ENCODE measurements around the gene SHROOM3.

SHROOM3 gene

DNA sequence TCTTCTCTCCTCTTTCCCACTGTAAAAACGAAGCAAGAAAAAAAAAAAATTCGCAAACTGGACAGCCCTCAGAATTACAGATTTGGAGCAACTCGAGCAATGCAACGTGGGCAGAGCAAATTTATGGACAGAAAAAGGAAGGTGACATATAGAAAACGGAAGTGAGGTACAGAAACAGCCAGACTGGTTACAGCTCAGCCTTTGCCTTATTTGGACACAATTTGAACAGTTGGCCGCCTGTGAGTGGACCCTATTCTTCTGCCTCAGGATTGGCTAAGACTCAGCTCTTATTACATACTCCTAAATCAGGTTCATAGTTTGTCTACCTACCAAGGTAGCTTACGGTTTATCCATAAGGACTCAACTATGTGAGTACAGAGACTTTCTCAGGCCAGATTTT is 364.1 kb downstream of the SHROOM3 start:
- H3K4me2 ChIP-seq (ENCODE audit: low read depth, low read length, poor library complexity, severe bottlenecking): no peak overlapping the region
- H3K36me3 ChIP-seq (ENCODE audit: low read length): no peaks in the 10 kb centered on the region
- H3K9ac ChIP-seq (ENCODE audit: low read length): no peak overlapping the region
- no peaks in the 10 kb centered on the region for H3K27me3 ChIP-seq (ENCODE audit: low read length)
- no peak overlapping the region for H3K27ac ChIP-seq (ENCODE audit: low read depth, low read length)
- H3K9me3 ChIP-seq (ENCODE audit: insufficient read depth, low read length): no peaks in the 10 kb centered on the region
- H3K4me3 ChIP-seq (ENCODE audit: insufficient read depth, low read length, poor library complexity, severe bottlenecking): no peak overlapping the region
- TF ChIP-seq EZH2phosphoT487 (conservative IDR thresholded peaks at IDR 0.05; ENCODE audit: low read length): no peak
- no peaks in the 10 kb centered on the region for H3K79me2 ChIP-seq (ENCODE audit: insufficient read depth, low read length)
- H4K20me1 ChIP-seq (ENCODE audit: low read depth, low read length): no peaks in the 10 kb centered on the region
- no peaks in the 10 kb centered on the region for H3K9me2 ChIP-seq (replicated peaks; ENCODE audit: insufficient read depth, low read length)
- H3F3A ChIP-seq (ENCODE audit: insufficient read depth): no peaks in the 10 kb centered on the region
- no peak overlapping the region for H2AFZ ChIP-seq (ENCODE audit: low read depth, low read length, severe bottlenecking)

- no peak overlapping the region for H3K4me2 ChIP-seq (ENCODE audit: low read depth, low read length, poor library complexity, severe bottlenecking)
- H3K9ac ChIP-seq (ENCODE audit: low read length): no peak overlapping the region
- H4K20me1 ChIP-seq (ENCODE audit: low read depth, low read length): no peaks in the 10 kb centered on the region
- H3K9me2 ChIP-seq (replicated peaks; ENCODE audit: insufficient read depth, low read length): no peaks in the 10 kb centered on the region
- H3F3A ChIP-seq (ENCODE audit: insufficient read depth): no peaks in the 10 kb centered on the region
- no peaks in the 10 kb centered on the region for H3K79me2 ChIP-seq (ENCODE audit: insufficient read depth, low read length)
- no peak overlapping the region for H3K4me3 ChIP-seq (ENCODE audit: insufficient read depth, low read length, poor library complexity, severe bottlenecking)
- no peaks in the 10 kb centered on the region for H3K9me3 ChIP-seq (ENCODE audit: insufficient read depth, low read length)
- H3K27ac ChIP-seq (ENCODE audit: low read depth, low read length): no peak overlapping the region
- no peaks in the 10 kb centered on the region for H3K27me3 ChIP-seq (ENCODE audit: low read length)
- H3K36me3 ChIP-seq (ENCODE audit: low read length): no peaks in the 10 kb centered on the region
- no peak overlapping the region for H2AFZ ChIP-seq (ENCODE audit: low read depth, low read length, severe bottlenecking)
- TF ChIP-seq, protein P1, sequence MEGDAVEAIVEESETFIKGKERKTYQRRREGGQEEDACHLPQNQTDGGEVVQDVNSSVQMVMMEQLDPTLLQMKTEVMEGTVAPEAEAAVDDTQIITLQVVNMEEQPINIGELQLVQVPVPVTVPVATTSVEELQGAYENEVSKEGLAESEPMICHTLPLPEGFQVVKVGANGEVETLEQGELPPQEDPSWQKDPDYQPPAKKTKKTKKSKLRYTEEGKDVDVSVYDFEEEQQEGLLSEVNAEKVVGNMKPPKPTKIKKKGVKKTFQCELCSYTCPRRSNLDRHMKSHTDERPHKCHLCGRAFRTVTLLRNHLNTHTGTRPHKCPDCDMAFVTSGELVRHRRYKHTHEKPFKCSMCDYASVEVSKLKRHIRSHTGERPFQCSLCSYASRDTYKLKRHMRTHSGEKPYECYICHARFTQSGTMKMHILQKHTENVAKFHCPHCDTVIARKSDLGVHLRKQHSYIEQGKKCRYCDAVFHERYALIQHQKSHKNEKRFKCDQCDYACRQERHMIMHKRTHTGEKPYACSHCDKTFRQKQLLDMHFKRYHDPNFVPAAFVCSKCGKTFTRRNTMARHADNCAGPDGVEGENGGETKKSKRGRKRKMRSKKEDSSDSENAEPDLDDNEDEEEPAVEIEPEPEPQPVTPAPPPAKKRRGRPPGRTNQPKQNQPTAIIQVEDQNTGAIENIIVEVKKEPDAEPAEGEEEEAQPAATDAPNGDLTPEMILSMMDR (IDR thresholded peaks at IDR 0.05; ENCODE audit: insufficient read depth, low read length, poor library complexity, severe bottlenecking): no peak
- no peak for TF ChIP-seq EZH2phosphoT487 (conservative IDR thresholded peaks at IDR 0.05; ENCODE audit: low read length)
These were observed 364.7 kb downstream of the SHROOM3 start for GRCh38 chr4:76799718-76800117.

DNA sequence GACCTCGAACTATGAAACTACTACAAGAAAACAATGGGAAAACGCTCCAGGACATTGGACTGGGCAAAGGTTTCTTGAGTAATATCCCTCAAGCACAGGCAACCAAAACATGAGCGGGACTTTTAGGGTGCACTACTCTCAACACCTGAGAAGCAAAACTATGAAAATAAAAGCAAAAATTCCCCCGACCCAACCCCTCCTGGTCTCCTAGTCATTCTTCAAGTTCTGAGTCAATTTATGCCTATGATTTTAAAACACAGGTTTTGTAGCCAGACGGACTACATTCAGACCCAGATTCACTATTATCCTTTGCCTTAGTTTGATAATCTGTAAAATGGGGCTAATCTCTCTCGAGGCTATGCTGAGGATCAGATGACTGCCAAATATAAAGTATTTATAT is 365.9 kb downstream of the SHROOM3 start:
- H3F3A ChIP-seq (ENCODE audit: insufficient read depth): no peaks in the 10 kb centered on the region
- no peak overlapping the region for H3K4me3 ChIP-seq (ENCODE audit: insufficient read depth, low read length, poor library complexity, severe bottlenecking)
- no peaks in the 10 kb centered on the region for H3K9me2 ChIP-seq (replicated peaks; ENCODE audit: insufficient read depth, low read length)
- no peaks in the 10 kb centered on the region for H4K20me1 ChIP-seq (ENCODE audit: low read depth, low read length)
- H3K27me3 ChIP-seq (ENCODE audit: low read length): no peaks in the 10 kb centered on the region
- H3K4me2 ChIP-seq (ENCODE audit: low read depth, low read length, poor library complexity, severe bottlenecking): no peak overlapping the region
- H3K36me3 ChIP-seq (ENCODE audit: low read length): no peaks in the 10 kb centered on the region
- no peak overlapping the region for H2AFZ ChIP-seq (ENCODE audit: low read depth, low read length, severe bottlenecking)
- no peak overlapping the region for H3K9ac ChIP-seq (ENCODE audit: low read length)
- no peaks in the 10 kb centered on the region for H3K79me2 ChIP-seq (ENCODE audit: insufficient read depth, low read length)
- no peaks in the 10 kb centered on the region for H3K9me3 ChIP-seq (ENCODE audit: insufficient read depth, low read length)
- no peak overlapping the region for H3K27ac ChIP-seq (ENCODE audit: low read depth, low read length)
- no peak for TF ChIP-seq EZH2phosphoT487 (conservative IDR thresholded peaks at IDR 0.05; ENCODE audit: low read length)
- TF ChIP-seq, protein P1 (IDR thresholded peaks at IDR 0.05; ENCODE audit: insufficient read depth, low read length, poor library complexity, severe bottlenecking): no peak

DNA sequence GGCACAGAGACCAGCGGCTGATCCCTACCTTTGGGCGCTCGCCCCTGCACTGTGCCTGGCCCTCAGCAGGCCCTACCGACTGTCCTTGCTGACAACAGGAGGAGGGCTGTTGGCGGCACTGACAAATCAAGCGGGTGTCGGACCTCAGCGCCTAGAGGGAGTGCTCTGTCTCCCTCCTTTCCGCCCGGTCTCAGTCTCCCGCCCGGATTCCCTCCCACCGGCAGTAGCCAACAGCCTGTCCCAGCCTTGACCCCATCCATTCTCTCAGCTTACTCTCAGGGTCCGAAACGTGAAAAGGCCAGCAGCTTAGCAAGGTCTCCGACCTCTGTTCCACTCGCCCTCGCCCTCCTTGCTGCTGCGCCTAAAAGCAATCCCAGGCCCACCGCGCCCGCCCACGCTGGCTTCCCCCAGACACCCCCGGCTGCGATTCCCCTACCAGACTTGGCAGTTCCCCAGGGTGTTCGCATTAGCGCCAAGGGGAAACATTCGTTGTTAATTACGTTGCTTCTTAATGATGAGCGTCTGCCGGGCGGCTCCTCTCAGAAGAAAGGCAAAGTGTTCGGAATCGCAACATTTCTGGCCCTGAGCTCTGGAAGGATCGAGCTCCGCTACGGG is 366.7 kb downstream of the SHROOM3 start:
- H3K27ac ChIP-seq (ENCODE audit: low read depth, low read length): no peak overlapping the region

More for the DNA sequence above, 366.7 kb downstream of the SHROOM3 start:
- no peaks in the 10 kb centered on the region for H3K9me3 ChIP-seq (ENCODE audit: insufficient read depth, low read length)
- no peaks in the 10 kb centered on the region for H3K36me3 ChIP-seq (ENCODE audit: low read length)
- TF ChIP-seq EZH2phosphoT487 (conservative IDR thresholded peaks at IDR 0.05; ENCODE audit: low read length): no peak
- TF ChIP-seq, protein P1 (IDR thresholded peaks at IDR 0.05; ENCODE audit: insufficient read depth, low read length, poor library complexity, severe bottlenecking): no peak
- H2AFZ ChIP-seq (ENCODE audit: low read depth, low read length, severe bottlenecking): no peak overlapping the region
- H3F3A ChIP-seq (ENCODE audit: insufficient read depth): no peaks in the 10 kb centered on the region
- H3K27me3 ChIP-seq (ENCODE audit: low read length): no peaks in the 10 kb centered on the region
- no peaks in the 10 kb centered on the region for H4K20me1 ChIP-seq (ENCODE audit: low read depth, low read length)
- H3K9ac ChIP-seq (ENCODE audit: low read length): no peak overlapping the region
- no peak overlapping the region for H3K4me2 ChIP-seq (ENCODE audit: low read depth, low read length, poor library complexity, severe bottlenecking)
- H3K4me3 ChIP-seq (ENCODE audit: insufficient read depth, low read length, poor library complexity, severe bottlenecking): no peak overlapping the region
- H3K79me2 ChIP-seq (ENCODE audit: insufficient read depth, low read length): no peaks in the 10 kb centered on the region
- H3K9me2 ChIP-seq (replicated peaks; ENCODE audit: insufficient read depth, low read length): no peaks in the 10 kb centered on the region
